ENCODE data around the gene TMEFF2. TPM values are rescaled to one million over a fixed set of nuclear protein-coding genes. Genes with fewer than 3 reads are reported as not detected.

The TMEFF2 gene
- total and polyA plus RNA-seq, 2 of the 8 experiments (the other 6 are each of a cell fraction or from before 2014, with no cell fraction given), result 0.91 to 3.7 TPM

DNA sequence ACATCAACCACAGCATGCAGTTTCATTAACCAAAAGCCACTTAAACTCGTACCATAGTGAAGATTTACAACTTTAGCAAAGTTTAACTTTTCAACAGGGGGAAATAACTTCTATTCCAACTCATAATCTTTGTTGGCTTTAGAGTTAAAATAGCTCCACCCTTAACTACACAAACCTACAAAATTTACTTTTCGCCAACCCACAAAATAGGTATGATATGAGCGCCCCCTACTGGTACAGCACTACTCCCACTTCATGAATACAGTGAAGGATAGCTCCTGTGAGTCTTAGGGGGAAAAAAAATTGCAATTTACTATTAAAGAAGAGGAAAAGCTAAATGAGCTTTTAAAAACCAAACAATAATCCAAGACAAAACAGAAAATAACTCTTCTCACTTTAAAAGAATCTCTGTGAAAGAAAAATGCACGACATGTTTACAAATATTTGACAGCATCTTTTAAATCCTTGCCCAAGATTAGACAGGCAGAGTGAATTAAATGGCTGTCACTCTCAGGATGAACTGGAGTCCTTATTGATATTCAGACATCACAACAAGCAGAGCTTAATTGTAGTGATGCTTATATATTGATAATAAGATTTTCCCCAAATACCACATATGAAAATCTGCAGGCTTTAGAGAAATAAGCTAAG, 32.2 kb downstream of the TMEFF2 start:
- no peaks in the 10 kb centered on the region for H3K79me2 ChIP-seq (ENCODE audit: control insufficient read depth in 1 of 2, insufficient read depth in 2 of 2, low read length in 2 of 2)
- H2BK20ac ChIP-seq (ENCODE audit: low read length), result no peak overlapping the region
- no peak overlapping the region for H3K14ac ChIP-seq (ENCODE audit: insufficient read length)
- no peaks in the 10 kb centered on the region for H3K27me3 ChIP-seq (replicated peaks in 1 of 4; ENCODE audit: control insufficient read depth in 3 of 4, extremely low read depth in 1 of 4, insufficient read depth in 3 of 4, low read length in 3 of 4)
- H3K4ac ChIP-seq (replicated peaks; ENCODE audit: insufficient read length, low read depth, low read length), result no peak overlapping the region
- H3K23me2 ChIP-seq (ENCODE audit: low read depth, low read length), result no peaks in the 10 kb centered on the region
- H2AK5ac ChIP-seq (ENCODE audit: low read depth, low read length), result no peak overlapping the region
- DNase-seq (ENCODE audit: low read depth in 1 of 2, low spot score in 2 of 2) (peak in 1 of 2 experiments; percentile 75), FAIRE-seq (peak; percentile 78)
- no peak overlapping the region for H3K18ac ChIP-seq (ENCODE audit: extremely low read depth, low read length)
- ChIA-PET CTCF (ENCODE audit: partially characterized antibody) (interaction anchor here (0.6 to 10.9 kb wide), 80 partner anchors 8 to 950 kb away, joined by 3 to 171 read pairs (median 5); partner anchors contain the start of genes CAVIN2 and TMEFF2), POLR2A (ENCODE audit: partially characterized antibody) (interaction anchor here (1.2 kb wide), 1 partner anchor 293 kb away, joined by 5 read pairs; no protein-coding TSS in a partner anchor)
- H2BK15ac ChIP-seq (ENCODE audit: low read length), result no peak overlapping the region
- no peaks in the 10 kb centered on the region for H3K4me1 ChIP-seq (replicated peaks in 1 of 4; ENCODE audit: control insufficient read depth in 3 of 4, insufficient read depth in 4 of 4, low read length in 3 of 4)
- H3K56ac ChIP-seq (replicated peaks; ENCODE audit: insufficient read length, low read depth, low read length), result no peak overlapping the region
- no peak overlapping the region for H3K4me2 ChIP-seq (ENCODE audit: insufficient read depth in 1 of 2, low read depth in 2 of 2, low read length in 2 of 2)
- no peak overlapping the region for H4K91ac ChIP-seq (replicated peaks; ENCODE audit: insufficient read length, low read length)
- no peak overlapping the region for H3K4me3 ChIP-seq (ENCODE audit: extremely low read depth in 1 of 4, insufficient read depth in 2 of 4, low read depth in 3 of 4, low read length in 4 of 4)
- no peak overlapping the region for H3K9ac ChIP-seq (replicated peaks in 1 of 4; ENCODE audit: extremely low read depth in 1 of 4, low read depth in 3 of 4, low read length in 3 of 4)
- no peaks in the 10 kb centered on the region for H3K79me1 ChIP-seq (ENCODE audit: low read depth, low read length)
- no peaks in the 10 kb centered on the region for H3K9me3 ChIP-seq (ENCODE audit: insufficient read depth in 2 of 2, low read depth in 1 of 2, low read length in 1 of 2)
- WGBS, 2 experiments (ENCODE audit: extremely low coverage in 1 of 2, insufficient coverage in 1 of 2, insufficient read length in 1 of 2, insufficient replicate concordance in 2 of 2, low coverage in 1 of 2, low lambda C conversion rate in 2 of 2, missing lambda C conversion rate in 1 of 2), result 9% methylated on average over 4 of the region's 4 CpGs; no CpG with 5 or more reads in 1 of the 2 experiments
- no peak overlapping the region for H3K23ac ChIP-seq (ENCODE audit: insufficient read length)
- no peaks in the 10 kb centered on the region for H4K20me1 ChIP-seq (replicated peaks in 1 of 2; ENCODE audit: control insufficient read depth in 1 of 2, insufficient read depth in 2 of 2, low read length in 2 of 2)
- no peak overlapping the region for H2AFZ ChIP-seq (ENCODE audit: low read length)
- no peaks in the 10 kb centered on the region for H3K36me3 ChIP-seq (ENCODE audit: control insufficient read depth in 2 of 4, insufficient read depth in 4 of 4, low read length in 3 of 4)
- H4K5ac ChIP-seq (ENCODE audit: insufficient read length, low read depth, low read length), result no peak overlapping the region
- H2BK12ac ChIP-seq (ENCODE audit: low read depth, low read length), result no peak overlapping the region
- H2BK120ac ChIP-seq (replicated peaks; ENCODE audit: low read depth, low read length), result no peak overlapping the region
- no peak overlapping the region for H4K8ac ChIP-seq (ENCODE audit: extremely low read depth, insufficient read depth, low read length)
- H3K27ac ChIP-seq (ENCODE audit: low read depth, low read length), result no peak overlapping the region
- H2BK5ac ChIP-seq (ENCODE audit: low read depth, low read length), result no peak overlapping the region
- TF ChIP-seq ASH2L (IDR thresholded peaks at IDR 0.05; ENCODE audit: low read length), result no peak
- no peak for TF ChIP-seq BCL11A (IDR thresholded peaks at IDR 0.05; ENCODE audit: low read depth in 2 of 2, low read length in 2 of 2)
- TF ChIP-seq RAD21 (IDR thresholded peaks at IDR 0.05 in 1 of 2, conservative IDR thresholded peaks at IDR 0.05 in 1 of 2; ENCODE audit: low read depth in 2 of 2, low read length in 2 of 2), result peak; percentile 92 to 94
- no peak for TF ChIP-seq NRF1 (IDR thresholded peaks at IDR 0.05; ENCODE audit: low read depth, low read length)
- TF ChIP-seq HDAC2 (IDR thresholded peaks at IDR 0.05; ENCODE audit: borderline replicate concordance in 1 of 2, low read depth in 2 of 2, low read length in 2 of 2), result no peak
- TF ChIP-seq KDM5A (IDR thresholded peaks at IDR 0.05; ENCODE audit: low read length), result no peak
- TF ChIP-seq, protein P1, sequence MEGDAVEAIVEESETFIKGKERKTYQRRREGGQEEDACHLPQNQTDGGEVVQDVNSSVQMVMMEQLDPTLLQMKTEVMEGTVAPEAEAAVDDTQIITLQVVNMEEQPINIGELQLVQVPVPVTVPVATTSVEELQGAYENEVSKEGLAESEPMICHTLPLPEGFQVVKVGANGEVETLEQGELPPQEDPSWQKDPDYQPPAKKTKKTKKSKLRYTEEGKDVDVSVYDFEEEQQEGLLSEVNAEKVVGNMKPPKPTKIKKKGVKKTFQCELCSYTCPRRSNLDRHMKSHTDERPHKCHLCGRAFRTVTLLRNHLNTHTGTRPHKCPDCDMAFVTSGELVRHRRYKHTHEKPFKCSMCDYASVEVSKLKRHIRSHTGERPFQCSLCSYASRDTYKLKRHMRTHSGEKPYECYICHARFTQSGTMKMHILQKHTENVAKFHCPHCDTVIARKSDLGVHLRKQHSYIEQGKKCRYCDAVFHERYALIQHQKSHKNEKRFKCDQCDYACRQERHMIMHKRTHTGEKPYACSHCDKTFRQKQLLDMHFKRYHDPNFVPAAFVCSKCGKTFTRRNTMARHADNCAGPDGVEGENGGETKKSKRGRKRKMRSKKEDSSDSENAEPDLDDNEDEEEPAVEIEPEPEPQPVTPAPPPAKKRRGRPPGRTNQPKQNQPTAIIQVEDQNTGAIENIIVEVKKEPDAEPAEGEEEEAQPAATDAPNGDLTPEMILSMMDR (IDR thresholded peaks at IDR 0.05; ENCODE audit: control extremely low read depth in 1 of 3, insufficient read depth in 1 of 3, low read depth in 1 of 3, low read length in 3 of 3), result peak in 2 of 3 experiments; percentile 67 to 79; a peak in 3 of 4 replicates
- TF ChIP-seq, protein P2, sequence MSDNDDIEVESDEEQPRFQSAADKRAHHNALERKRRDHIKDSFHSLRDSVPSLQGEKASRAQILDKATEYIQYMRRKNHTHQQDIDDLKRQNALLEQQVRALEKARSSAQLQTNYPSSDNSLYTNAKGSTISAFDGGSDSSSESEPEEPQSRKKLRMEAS (IDR thresholded peaks at IDR 0.05), result no peak
- no peak for TF ChIP-seq JUN (IDR thresholded peaks at IDR 0.05; ENCODE audit: low read depth, low read length)

All from H1 (cell line).